H4 (cell line): ENCODE data around the gene CSTPP1. TPM values are rescaled to one million over a fixed set of nuclear protein-coding genes. Genes with fewer than 3 reads are reported as not detected.
"Not testable (repeated sequence)": the region's sequence is repeated elsewhere in the genome, so short reads cannot be mapped to it uniquely, and the experiment has no call there.

Experiments
- DNase-seq: peaks from one replicate; pipeline ENCODE4 v3.0.0-alpha.2; 2015; ENCODE audit warnings: low spot score
- total RNA-seq: library from RNA; depleted of rRNA; stranded (reverse); fragments of >200 nt; shearing (Covaris generic); gene quantifications from 2 replicates; pipeline ENCODE4 v1.2.3, GENCODE V29; 2014

The CSTPP1 gene
- total RNA-seq, 1 experiment from 2014 or later: 22.8 TPM

DNA sequence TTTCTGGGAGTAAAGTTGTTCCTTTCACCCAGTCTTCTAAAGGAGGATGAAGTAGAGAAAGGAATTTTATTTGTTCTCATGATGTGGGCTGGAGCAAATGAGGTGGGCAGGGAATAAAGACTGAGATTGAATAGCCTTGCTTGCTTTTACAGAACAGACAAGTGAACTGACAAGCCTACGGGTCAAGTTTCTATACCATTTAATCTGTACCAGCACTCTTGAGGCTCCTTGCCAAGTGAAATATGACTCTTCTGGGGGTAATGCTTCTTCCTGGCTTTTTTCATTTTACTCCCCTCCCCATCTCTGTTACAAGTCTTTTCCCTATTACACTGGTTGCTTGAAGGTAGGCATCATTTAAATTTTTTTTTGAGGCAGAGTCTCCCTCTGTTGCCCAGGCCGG lies 54.8 kb downstream of the CSTPP1 start:
- no peak for DNase-seq

GRCh38 chr11:46992386-46992785 lies 55.8 kb downstream of the CSTPP1 start:
- not testable (repeated sequence) for DNase-seq

GRCh38 chr11:46997796-46998195 lies 61.2 kb downstream of the CSTPP1 start:
- not testable (repeated sequence) for DNase-seq

- no peak for DNase-seq
Observed at GRCh38 chr11:46999217-46999616, 62.7 kb downstream of the CSTPP1 start.

GRCh38 chr11:47000033-47000432 lies 63.5 kb downstream of the CSTPP1 start:
- DNase-seq: no peak

- no peak for DNase-seq
Observed at GRCh38 chr11:47001781-47002181, 65.2 kb downstream of the CSTPP1 start.

GRCh38 chr11:47002390-47002789 lies 65.8 kb downstream of the CSTPP1 start:
- DNase-seq: no peak

GRCh38 chr11:47003180-47003877 lies 66.8 kb downstream of the CSTPP1 start:
- no peak for DNase-seq

DNA sequence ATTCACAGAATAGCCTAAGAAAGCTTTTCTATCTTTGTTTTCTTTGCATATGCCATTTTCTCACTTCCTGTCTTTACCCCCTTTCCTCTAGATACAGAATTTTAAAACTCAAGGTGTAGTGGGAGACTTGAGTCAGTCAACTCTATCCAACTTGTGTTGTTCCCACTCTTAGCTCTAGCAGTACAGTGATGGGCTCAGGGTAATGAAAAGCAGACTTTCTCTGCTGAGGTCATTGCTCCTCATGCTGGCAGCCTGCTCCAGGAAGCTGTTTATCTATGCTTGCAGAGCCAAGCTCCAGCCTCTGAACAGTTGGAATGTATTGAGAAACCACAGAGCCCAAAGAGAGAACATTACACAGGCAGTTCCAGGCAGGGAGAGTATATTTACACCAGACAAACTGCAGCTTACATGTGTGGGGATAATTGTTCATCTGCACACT lies 68.1 kb downstream of the CSTPP1 start:
- peak; percentile 90 for DNase-seq

DNA sequence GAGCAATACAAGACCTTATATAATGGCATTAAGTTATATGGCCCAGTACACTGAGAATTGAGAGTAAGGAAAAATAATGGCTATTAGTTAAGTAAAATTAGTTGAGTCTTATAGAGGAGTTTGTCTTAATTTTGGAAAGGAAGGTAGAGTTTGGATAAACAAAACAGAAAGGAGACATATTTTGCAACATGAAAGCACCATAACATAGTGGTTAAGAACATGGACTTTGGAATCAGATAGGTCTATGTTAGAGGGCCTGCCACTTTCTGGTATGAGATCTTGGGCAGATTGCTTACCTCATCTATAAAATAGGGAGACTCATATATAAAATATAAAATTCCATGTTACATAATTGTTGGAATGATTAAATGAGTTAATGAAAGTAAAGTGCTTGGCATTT lies 68.9 kb downstream of the CSTPP1 start:
- no peak for DNase-seq

DNA sequence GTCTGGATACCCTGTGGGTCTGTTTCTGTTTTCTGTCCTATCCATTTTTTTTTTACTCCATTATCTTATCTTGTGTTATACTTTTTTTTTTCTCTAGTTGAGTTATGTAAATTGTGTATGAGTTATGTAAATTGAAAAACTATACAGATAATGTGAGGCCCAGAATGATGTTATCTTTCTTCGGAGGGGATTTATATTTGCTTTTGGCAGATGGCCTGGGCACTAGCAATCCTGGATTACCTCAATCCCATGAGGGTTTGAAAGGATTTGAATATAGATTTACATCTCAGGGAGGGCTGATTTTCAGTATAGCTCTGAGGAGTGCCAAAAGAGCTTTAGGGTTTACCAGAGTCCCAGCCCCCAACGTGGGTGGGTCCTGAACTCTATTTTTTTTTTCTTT lies 71.0 kb downstream of the CSTPP1 start:
- DNase-seq: no peak

GRCh38 chr11:47010179-47010578 lies 73.6 kb downstream of the CSTPP1 start:
- DNase-seq: no peak

GRCh38 chr11:47014097-47014496 lies 77.5 kb downstream of the CSTPP1 start:
- no peak for DNase-seq

DNA sequence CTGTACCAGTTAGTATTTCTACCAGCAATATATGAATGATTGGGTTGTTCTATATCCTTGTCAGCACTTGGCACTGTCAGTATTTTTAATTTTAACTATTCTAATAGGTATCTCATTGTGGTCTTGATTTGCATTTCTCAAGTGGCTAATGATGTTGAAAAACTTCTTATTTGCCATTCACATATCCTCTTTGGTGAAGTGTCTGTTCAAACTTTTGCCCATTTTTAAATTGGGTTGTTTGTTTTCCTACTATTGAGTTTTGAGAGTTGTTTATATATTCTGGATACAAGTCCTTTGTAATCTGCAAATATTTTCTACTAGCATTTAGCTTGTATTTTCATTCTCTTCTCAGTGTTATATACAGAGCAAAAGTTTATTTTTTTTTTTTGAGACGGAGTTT lies 82.1 kb downstream of the CSTPP1 start:
- no peak for DNase-seq

DNA sequence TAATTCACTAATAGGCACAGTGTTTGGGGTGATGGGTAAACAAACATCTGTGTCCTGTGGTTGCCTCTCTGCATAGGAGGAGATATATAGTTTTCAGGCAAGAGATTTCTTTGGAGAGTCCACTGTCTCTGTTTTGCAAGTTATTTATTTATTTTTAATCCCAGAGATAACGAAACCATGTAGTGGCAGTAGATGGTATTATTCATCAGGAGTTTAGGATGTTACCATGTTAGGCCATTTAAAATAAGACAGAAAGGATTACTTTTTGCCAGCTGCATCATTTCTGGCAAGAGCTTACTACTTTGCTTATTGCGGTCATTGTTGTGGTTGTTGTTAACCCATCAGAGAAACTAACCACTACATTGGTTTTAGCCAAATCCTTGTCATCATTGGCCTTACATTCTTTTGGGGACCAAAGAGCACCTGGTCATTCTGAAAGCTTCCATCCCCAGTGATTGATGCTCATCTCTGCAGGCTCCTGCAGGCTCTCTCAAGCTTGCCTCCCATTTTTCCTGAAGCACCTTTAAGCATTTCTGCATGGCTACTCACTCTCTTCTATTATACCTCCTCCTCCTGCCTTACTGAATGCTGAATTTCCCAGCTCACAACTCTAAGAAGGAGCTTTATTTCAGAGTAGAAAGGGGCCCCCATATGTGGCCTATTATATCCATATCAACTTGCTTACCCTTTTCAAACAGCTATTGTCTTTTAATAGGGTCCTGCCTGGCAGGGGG lies 84.4 kb downstream of the CSTPP1 start:
- no peak for DNase-seq

DNA sequence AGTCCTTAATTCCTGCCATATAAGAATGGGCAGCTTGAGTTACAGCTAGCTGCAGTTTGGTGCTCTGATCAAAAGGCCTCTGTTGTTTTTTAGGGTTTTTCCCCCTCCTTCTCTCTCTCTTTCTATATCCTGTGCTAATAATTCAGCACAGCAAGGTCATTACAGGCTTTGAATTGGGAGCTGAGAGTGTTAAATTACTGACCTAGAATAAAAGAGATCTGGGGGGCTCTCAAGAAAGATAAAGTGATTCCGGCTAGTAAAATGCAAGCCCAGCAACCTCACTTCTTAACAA lies 84.9 kb downstream of the CSTPP1 start:
- no peak for DNase-seq

- DNase-seq: no peak
Observed at GRCh38 chr11:47021965-47022364, 85.4 kb downstream of the CSTPP1 start.

GRCh38 chr11:47028195-47029093 lies 91.9 kb downstream of the CSTPP1 start:
- no peak for DNase-seq

DNA sequence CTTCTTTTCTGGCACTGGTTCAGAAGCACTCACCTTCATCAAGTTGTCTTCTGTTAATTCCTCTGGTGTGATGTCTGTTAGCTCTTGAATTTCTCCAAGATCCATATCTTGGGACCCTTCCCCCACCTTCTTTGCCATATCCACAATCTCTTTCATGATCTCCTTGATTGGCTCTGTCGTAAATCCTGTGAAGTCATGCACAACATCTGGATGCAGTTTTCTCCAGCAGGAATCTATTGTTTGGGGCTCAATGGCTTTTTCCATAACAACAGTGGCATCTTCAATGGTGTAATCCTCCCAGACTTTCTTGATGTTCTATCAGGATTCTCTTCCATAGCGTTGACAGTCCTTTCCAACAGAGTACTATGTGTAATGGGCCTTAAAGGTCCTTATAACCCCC lies 96.9 kb downstream of the CSTPP1 start:
- no peak for DNase-seq

DNA sequence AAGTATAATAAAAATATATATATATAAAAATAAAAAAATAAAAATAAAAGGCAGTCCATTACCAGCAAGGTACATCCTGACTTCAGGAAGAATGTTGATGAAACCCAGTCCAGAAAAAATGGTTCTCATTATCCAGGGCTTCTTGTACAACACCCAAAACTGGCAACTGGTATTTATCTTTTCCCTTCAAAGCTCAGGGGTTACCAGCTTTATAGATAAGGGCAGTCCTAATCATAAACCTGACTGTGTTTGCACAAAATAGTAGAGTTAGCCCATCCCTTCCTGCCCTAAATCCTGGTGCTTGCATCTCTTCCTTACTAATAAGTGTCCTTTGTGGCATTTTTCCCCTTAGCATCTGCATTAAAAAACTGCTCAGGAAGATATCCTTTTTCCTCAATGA lies 97.5 kb downstream of the CSTPP1 start:
- DNase-seq: no peak

- DNase-seq: no peak
Observed at GRCh38 chr11:47035108-47035507, 98.5 kb downstream of the CSTPP1 start.

DNA sequence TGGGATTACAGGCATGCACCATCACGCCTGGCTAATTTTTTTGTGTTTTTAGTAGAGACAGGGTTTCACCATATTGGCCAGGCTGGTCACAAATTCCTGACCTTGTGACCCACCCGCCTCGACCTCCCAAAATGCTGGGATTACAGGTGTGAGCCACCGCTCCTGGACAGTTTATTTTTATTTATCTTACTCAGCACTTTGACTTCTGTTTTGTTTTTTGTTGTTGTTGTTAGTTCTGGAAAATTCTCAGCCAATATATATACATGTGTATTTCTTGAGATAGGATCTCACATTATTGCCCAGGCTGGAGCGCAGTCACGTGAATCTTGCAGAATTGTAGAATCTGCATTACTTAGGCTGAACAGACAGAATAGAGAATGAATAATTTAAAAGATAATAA lies 107.6 kb downstream of the CSTPP1 start:
- DNase-seq: no peak

GRCh38 chr11:47047972-47048371 lies 111.4 kb downstream of the CSTPP1 start:
- DNase-seq: no peak
